HG03439 (cell line): ENCODE data around the gene GRAMD4.

Experiments
- ATAC-seq: cut with Tn5 transposase; IDR thresholded peaks from one replicate; pipeline ENCODE4 v1.9.1; 2021; ENCODE audit warnings: mild to moderate bottlenecking, moderate library complexity; ENCODE audit not compliant: unreplicated experiment

The GRAMD4 gene

DNA sequence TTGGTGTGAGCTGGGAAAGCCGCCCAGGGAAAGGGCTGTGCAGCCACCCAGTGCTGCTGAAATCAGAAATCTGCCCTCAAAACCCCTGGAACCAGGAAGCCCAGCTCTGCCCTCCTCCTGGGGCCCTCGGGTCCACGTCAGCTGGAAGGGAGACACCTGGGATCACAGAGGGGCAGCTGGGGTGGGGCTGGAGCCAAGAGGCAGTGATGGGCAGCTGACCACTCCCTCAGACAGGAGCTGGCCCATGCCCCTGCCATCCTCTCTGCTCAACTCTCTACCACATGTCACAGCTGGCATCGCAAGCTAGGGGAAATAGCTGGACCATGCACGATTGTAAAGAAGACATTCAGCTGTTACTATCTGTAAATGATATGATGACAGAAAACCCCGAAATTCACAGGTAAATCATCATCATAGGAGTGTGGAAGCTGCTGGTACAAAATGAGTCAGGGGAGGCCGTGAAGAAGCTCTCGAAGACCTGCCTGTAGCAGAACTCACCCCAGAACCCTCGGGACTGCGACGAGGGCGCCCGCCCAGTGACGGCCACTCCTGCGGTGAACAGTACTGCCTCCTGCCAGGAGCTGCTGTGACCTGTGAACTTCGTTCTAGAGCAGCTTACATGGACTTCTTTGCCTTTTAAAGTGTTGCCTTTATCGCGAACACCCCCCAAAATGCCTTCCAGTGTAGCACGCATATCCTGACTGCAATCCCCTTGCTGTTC, 62.0 kb downstream of the GRAMD4 start:
- no peak for ATAC-seq

DNA sequence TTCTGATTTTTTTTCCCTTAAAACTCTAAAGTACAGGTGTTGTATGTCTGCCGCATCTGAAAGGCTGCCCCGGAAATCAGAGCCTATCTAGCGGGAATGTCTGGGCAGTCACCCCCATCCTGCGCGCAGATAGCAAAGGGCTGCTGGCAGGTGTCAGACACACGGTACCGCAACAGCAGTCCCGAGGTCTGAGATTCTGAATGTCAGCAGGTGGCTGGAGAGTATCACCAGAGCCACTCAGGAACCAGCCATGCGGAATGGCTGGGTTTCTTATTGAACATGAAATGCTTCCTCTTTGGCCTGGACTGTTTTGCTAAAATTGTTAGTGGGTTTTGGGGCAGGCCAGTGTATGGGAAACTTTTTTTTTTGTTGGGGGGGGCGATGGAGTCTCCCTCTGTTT, 64.5 kb downstream of the GRAMD4 start:
- no peak for ATAC-seq

DNA sequence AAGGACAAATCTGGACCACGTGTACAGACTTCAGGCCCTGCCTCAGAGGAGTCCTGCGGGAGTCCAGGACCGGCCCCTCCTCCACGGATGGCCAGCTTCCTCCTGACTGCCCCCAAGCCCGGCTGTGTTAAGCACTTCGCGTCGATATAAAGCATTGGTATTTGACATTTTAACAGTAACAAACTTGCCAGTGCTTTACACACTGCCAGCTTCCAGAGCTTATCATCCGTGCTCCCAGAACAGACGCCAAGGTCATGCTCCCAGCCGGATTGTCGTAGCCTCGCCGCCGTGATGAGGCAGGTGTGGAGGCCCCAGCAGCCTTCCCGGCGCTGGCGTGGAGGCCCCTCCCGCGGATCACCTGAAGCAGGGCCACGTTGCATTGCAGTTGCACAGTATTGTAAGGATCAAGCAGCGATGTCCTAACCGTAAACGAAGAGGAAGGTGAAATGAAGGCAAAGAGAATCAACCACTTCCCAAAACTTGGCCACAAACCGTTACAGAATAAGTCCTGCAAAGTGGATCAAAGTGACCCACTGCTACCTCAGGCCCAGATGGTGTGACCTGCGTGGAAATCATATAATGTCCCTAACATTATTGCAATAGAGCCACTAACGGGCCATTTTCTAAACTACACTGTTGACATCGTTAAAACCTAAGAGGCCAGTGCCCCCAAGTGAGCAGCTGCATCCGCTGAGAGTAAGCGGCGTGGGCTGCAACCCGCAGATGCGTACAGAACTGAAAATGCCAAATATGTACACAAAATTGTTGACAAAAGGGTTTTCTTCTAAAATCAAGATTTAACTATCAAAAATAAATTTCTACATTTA, 66.2 kb downstream of the GRAMD4 start:
- ATAC-seq: no peak

DNA sequence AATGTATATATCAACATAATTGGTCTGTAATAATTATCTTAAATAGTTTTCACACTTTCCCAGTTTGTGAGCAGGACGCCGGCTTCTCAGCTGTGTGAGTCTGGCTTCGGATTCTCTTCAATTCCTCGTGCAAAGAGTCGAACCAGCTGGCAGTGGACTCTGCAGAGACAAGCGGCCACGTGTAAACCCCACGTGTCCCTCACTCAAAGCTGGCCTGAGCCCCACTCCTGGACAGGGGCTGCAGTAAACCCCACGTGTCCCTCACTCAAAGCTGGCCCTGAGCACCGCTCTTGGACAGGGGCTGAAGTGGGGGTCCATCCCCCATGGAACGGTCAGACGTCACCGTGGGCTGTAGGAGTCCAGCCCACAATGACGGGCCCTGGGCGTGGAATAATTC, 66.9 kb downstream of the GRAMD4 start:
- ATAC-seq: no peak

DNA sequence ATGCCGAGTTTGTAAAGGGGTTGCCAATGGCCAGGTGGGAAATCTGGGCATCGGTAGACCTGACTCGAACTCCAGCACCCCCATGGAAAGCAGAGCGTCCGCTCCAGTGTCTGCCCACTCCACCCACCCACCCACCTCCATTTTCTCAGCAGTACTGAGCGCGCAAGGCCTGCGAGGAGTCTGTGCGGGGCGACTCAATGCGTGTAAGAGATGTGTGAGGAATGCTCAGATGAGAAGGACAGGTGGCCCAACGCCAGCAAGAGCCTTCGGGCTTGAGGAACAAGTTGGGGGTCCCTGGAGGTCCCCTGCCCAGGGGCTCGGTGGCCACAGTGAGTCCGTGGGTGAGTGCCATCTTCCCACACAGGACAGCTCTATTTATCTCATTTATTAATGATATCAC, 67.3 kb downstream of the GRAMD4 start:
- no peak for ATAC-seq

DNA sequence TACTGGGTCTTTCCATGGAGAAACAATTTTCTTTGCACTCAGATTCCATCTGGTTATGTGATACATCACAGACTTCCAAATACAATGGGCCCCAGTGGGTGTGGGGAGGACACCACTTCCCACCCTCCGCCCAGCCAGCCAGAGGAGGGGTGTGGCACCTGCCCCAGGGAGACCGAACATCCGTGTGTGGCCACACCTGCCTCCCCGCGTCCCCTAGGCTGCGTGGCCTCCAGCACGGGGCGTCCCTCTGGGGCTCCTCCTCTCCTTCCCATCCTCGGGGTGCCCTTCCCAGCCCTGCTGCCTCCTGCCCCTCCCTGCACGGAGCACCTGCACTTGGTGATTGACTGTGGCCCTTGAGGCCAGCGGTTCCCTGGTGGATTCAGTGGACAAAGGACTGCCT, 68.8 kb downstream of the GRAMD4 start:
- ATAC-seq: no peak

DNA sequence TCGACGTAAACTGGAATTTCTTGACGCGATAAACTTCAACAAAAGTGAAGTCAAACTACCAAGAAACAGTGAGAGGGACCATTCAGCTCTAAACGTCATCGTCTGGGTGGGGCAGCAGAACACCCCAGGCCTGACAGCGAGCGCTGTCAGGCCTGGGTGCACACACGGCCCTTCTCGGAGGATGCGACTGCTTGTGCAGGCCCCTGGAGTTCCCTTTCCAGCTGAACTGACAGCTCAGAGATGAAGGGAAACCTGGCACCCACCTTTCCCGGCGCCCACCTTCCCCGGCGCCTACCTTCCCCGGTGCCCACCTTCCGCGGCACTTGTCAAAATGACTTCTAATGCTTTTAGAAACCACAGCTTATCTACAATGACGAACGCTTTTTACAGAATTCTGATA, 70.0 kb downstream of the GRAMD4 start:
- no peak for ATAC-seq

DNA sequence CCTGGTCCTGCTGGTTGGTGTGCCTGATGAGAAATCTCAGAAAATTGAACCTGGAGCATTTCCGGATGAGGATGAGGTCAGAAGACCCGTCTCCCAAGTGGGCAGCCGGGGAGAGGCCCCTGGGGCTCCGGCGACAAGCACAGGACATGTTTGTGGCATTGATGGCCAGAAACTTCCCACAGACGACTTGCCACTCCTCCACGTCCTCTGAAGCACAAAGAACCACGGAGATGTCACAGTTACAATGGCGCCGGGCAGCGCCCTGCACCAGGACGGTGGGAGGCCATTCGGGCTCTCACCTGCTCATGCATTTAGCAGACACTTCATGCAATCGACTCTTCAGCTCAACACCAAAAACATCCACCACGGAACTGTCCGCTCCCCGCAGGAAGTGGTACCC, 71.4 kb downstream of the GRAMD4 start:
- no peak for ATAC-seq

DNA sequence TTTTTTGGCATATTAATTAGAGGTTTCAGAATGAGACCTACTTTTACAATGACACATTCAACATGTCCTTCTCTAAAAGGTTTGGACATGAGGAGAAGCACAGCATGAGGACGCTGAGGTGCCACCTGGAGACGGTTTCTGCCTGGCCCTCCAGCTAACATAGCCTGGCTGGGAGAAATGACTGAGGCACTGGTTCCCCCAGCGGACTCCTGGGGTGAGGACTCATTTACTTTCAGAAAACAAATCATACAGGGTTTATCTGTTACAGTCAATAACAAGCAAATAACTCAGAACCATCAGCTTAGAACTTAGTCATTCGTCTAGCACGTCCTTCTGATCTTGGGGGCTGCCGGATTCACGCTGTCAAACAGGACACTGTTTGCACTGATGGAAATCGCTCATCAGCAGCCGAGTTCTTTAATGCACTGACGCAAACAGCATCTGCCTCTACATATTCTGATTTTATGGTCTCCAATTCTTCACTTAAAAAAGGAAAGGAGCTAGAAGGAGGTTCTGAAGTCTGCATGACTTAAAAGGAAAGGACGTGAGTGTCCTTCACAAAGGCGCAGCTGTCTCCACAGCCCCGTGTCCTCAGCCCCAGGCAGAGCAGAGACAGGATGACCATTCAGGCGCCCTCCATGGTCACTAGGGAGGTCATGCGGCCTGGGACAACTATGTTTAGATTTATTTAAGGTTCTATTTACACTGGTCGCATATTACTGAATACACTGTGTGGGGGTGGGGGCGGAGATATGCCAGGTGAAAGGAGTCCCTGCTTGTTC, 73.6 kb downstream of the GRAMD4 start:
- ATAC-seq: no peak

DNA sequence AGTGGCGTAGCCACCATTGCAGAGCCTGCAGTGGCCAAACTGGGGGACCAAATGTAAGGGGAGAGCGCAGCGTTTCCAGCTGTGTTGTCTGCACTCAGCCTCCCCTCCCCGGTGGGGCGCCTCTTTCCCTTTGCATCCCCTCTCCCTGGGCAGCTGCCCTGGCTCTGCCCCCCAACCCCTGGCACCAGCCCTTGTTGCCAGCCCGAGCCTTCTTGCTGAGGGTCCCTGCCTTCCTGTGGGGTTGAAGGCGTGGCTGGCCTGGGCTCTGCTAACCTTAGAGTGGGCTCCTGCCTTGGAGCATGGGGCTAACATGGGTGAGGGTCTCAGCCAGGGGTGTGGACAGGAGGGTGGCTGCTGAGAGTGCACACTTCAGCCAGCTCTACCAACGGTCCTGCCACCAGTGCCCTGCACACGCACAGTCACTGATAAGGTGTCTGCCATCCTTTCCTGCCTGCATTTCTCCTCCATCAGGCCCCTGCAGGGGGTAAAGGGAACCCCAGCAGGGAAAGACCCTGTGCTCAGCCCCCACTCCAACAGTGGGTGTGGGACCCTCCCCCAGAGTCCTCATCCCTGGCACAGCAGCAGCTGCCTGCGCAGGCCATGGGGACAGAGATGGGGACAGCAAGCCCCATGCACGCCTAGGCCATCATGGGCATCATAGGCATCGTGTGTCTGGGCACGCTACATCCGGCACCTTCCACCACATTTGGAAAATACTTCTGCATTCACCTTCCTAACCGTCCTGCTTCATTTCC, 74.4 kb downstream of the GRAMD4 start:
- ATAC-seq: no peak

DNA sequence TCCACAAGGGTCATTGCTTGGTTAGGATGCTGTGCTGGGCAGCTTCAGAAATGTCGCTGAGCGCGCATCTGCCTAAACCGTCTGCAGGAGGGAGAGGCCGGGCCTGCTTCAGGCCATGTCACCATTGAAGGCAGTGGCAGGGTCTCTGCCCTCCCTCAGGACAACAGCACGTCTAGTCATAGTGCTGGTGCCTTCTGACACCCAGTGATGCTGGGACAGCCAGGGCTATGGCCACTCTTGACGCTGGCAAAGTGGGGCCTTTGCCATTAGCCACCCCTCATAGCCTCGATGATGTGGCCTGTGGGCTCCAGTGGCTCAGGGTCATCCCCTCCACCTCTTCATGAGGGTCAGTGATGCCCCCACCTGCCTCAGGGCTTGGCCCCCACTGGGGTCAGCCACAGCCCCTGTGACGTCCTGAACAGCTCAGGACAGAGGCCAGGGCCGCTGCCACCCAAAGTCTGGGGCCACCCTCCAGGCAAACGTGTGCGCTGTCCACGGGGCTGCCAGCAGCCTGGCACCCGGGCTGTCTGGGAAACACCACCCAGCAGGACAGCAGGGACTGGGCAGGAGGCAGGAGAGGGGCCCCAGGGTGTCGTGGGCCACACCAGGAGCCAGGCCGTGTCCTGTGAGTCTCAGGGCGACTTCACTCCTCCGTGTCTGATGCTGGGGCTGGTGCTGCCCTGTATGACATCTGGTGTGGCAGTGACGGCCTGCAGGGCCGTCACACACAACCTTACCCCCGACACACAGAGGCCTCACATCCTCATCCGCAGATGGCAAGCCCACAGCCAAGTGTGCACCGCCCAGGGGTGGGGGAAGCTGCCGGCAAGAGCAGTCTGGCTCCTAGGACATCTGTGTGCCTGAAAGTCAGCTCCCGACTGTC, 75.4 kb downstream of the GRAMD4 start:
- no peak for ATAC-seq

DNA sequence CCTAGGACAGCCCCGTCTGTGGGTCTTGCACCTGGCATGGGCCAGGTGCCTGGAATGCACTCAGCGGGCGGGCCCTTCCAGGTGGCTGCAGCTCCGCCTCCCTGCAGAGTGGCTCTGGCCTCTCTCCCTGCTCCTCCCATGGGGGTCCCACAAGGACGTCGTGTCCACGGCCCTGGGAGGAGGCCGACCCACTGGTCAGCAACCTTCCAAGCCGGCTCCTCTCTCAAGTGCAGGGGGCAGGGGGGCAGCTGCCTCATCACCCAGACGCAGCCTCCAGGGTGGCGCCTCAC, 76.0 kb downstream of the GRAMD4 start:
- no peak for ATAC-seq

DNA sequence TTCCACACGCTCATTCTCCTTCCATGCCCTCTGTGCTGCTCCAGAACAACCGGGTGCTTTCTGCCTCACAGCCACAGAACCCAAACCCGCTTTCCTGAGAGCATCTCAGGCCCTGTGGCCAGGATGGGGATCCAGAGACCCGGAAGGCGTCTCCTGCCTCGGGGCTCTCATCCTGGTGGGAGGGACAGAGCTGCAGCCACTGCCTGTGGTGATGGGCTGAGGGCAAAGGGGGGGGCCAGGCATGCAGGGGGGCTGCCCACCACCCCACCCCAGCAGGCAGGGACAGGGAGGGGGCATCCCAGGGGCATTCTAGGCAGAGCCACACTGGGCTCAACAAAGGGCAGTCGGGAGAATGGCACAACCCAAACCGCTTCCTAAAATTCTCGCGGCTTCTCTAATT, 76.4 kb downstream of the GRAMD4 start:
- ATAC-seq: no peak

DNA sequence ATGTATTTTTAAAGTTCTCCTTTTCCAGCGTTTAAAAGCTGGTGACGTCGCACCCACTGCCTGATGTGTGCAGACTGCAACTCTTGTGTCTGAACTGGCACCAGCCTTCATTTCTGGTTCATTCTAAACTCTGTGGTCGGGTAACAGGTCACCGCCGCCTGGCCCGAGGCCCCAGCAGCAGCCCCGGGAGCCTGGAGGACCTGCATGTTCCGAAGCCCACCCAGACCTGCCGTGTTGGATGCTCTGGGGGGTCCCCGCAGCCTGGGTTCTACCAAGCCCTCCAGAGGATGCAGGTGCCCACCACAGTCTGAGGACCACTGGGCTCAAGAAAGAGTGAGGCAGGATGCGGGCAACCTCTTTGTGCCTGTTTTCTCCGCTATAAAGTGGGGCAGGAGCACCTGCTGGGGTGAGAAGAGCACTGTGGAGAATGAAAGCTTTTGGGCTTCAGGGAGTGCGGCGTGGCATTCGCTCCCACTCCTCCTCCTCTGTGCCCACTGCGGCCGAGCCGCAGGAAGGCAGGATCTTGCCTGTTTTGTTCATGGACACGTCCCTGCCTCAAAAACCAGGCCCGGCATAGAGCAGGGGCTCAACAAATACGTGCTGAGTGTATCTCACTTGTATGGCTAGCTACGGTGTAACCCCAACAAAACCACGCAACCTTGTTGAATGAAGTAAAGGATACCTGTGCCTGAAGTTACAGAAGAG, 77.8 kb downstream of the GRAMD4 start:
- ATAC-seq: no peak

DNA sequence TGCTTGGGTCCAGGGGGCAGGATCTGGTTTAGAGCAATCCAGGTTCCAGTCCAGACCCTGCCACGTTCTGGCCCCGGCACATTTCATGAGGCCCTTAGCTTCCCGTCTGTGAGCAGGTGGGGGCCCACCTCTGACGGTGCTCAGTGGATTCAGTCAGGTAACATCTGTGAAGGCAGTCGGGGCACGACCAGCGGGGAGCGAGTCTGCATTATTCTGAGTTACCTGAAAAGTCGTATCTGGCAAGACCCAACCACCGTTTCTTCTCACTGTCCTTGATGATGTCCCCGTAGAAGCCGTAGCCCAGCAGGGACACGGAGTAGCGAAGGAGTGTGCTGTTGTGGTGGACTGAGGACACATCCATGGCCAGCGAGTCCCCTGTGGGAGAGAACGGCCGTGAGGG, 78.9 kb downstream of the GRAMD4 start:
- no peak for ATAC-seq

DNA sequence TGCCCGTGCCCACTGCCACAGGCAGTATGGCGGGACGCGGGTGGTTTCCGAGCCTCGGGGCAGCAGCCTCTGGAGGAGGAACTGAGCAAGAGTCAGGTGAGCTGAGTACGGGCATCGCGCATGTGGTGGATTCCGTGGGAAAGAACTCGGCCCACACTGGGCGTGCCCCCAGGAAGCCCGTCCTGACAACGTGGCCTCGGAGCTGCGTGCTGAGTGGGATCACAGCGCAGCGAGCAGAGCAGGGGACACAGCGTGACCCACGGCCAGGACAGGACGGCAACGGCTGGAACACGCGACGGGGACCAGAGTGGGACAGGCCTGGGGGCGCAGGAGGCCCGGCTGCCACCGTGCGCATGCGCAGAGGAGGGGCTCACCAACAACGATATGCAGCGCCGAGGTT, 81.1 kb downstream of the GRAMD4 start:
- ATAC-seq: no peak

DNA sequence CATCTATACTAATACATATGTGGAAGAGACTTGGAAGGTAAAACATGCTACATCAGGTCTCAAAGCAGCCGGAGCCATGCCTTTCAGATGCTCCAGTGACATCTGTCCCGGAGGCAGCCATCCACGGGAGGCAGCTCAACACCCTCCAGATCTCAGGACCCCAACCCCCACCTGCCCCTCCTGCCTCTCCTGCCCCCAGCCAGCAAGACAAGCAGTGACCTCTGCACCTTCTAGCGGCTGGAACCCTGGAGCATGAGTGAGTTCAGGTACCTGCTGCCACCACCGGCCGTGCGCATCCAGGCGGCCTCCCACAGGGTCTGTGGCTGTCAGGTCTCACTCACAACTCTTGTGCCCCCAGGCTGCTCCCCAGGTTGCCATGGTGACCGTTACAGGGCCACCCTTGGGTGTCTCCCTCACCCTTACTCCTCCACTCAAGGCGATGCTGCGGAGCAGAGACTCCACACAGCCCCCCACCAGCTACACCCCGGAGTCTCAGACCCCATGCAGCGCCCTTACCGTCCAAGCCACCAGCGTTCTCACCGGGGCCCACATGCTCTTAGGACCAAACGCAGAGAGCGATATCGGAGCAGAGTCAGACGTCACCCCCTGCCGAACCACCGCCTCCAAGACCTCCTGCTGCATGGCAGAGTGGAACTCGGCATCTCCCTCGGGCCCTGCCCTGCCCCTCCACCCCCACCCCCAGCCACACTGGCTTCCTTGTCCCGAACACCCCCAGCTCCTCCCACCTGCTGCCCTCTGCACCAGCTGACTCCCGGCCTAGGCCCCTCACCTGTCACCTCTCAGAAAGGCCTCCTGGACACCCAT, 83.2 kb downstream of the GRAMD4 start:
- no peak for ATAC-seq

DNA sequence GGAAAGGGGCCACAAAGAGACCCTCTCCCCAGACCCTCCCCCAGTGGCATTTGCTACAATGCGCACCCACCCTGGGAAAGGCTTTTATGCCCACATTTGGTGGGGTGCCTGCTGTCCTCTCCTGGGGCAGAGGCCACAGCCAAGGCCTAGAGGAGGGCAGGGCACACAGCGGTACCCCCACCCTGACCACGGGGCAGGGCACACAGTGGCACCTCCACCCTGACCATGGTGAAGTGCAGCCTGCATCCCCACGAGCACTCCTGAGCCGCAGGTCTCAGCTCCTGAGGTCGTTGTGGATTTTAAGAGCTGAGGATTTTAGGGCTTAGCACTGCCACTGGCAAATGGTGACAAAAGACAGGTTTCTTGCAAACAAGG, 83.8 kb downstream of the GRAMD4 start:
- no peak for ATAC-seq

DNA sequence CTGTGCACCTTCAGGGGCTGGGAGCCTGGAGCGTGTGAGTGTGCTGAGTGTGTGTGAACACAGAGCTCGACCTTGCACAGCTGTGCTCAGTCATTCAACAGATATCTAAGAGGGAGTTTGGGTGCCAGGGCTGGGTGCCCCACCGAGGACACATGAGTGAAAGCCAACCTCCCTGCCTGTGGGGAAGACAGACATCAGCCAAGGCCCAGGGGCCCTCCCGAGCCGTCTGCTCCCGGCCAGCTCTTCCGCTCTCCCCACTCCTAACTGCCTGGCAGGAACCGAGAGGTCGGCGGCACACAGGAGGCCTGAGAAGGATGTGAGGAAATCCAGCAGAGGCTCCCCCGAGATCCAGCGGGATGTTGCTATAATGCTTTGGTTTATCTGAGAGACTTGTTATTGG, 85.9 kb downstream of the GRAMD4 start:
- ATAC-seq: no peak
